Lower leg skin (tissue), 3 donors: ENCODE measurements around the gene TMEM235.

Source experiments
- CTCF ChIP-seq, 3 donors: fragments of 450-650 bp; IDR thresholded peaks; one replicate each; pipeline ENCODE4 v1.5.1; 2016; ENCODE audit warnings: antibody characterized with exemption in 3 of 3, mild to moderate bottlenecking in 3 of 3, moderate library complexity in 2 of 3
- POLR2A ChIP-seq, 2 donors: fragments of 450-650 bp; IDR thresholded peaks; one replicate each; pipeline ENCODE4 v1.6.1; 2016 to 2017; ENCODE audit warnings: antibody characterized with exemption in 2 of 2, mild to moderate bottlenecking in 1 of 2, moderate library complexity in 1 of 2

- TF ChIP-seq POLR2A (IDR thresholded peaks at IDR 0.05), result no peak
- TF ChIP-seq CTCF (IDR thresholded peaks at IDR 0.05), result no peak
Observed at GRCh38 chr17:78237401-78238012, 6.1 kb downstream of the TMEM235 start.
